HepG2 (cell line): ENCODE measurements around the gene OLR1. TPM values are rescaled to one million over a fixed set of nuclear protein-coding genes. Genes with fewer than 3 reads are reported as not detected.

ENCODE experiments used
- ATAC-seq: fragments of 200-7000 bp; cut with Tn5 transposase; 3 replicates; pipeline ENCODE4 v1.9.1; 2020; ENCODE audit warnings: mild to moderate bottlenecking, moderate library complexity
- BruUV-seq: library from RNA; stranded (reverse); fragments of 400-500 nt; replicated peaks from 2 replicates; lab custom pipeline; 2021; lab: Mats Ljungman, UMichigan
- CTCF ChIA-PET: fragments of 300-600 bp; formaldehyde crosslinking; extraction: SDS; loops from one replicate; lab custom pipeline; 2021; ENCODE audit warnings: low total read pairs, inconsistent platforms, low intra/inter-chr PET ratio; lab: Yijun Ruan, JAX
- POLR2A ChIA-PET: fragments of 350-600 bp; sonication (Branson Sonifier 250); formaldehyde crosslinking; loops from one replicate; lab custom pipeline; 2020; ENCODE audit warnings: antibody characterized with exemption, inconsistent platforms; lab: Yijun Ruan, JAX
- DNase-seq: peaks from one replicate; pipeline ENCODE4 v3.0.0-alpha.2; 2015; ENCODE audit warnings: low spot score
- FAIRE-seq: peaks from 3 replicates; lab custom pipeline; 2011; peaks lifted over from hg19 to GRCh38; lab: Jason Lieb, UNC
- H2AFZ ChIP-seq: one replicate; pipeline ENCODE4 v1.6.1; 2011; ENCODE audit warnings: low read length, inconsistent platforms
- H3K27ac ChIP-seq: fragments of 300-600 bp; 3 replicates; pipeline ENCODE4 v1.8.0; 2011; ENCODE audit warnings: mixed run types, mild to moderate bottlenecking, mixed read lengths, low read length, inconsistent platforms; ENCODE audit not compliant: insufficient read depth; ENCODE audit errors: extremely low read length
- H3K27me3 ChIP-seq, 2 experiments: fragments of 200-600 bp in 1 of 2; 2 replicates in 1 of 2; 3 replicates in 1 of 2; pipeline versions ENCODE4 v1.6.0 to v1.8.0; 2011; ENCODE audit warnings: low read length in 2 of 2, mild to moderate bottlenecking in 2 of 2, moderate library complexity in 2 of 2, inconsistent platforms in 1 of 2; ENCODE audit not compliant: insufficient read depth in 2 of 2, control insufficient read depth in 1 of 2
- H3K36me3 ChIP-seq, 2 experiments: fragments of 200-600 bp in 1 of 2; replicated peaks in 1 of 2; 2 replicates in 1 of 2; 3 replicates in 1 of 2; pipeline versions ENCODE4 v1.5.1 to v1.8.0; 2011; ENCODE audit warnings: low read length in 2 of 2, inconsistent platforms in 1 of 2; ENCODE audit not compliant: insufficient read depth in 2 of 2, control insufficient read depth in 1 of 2
- H3K4me1 ChIP-seq: 2 replicates; pipeline ENCODE4 v1.5.1; 2012; ENCODE audit warnings: low read length, inconsistent platforms; ENCODE audit not compliant: insufficient read depth
- H3K4me2 ChIP-seq: 2 replicates; pipeline ENCODE4 v1.6.0; 2011; ENCODE audit warnings: low read depth, low read length, inconsistent platforms
- H3K4me3 ChIP-seq, 3 experiments: fragments of 200-600 bp in 1 of 3; sonication (generic), shearing (Covaris generic) in 1 of 3; replicated peaks in 1 of 3; 2 replicates each; pipeline ENCODE4 v1.5.1; 2011 to 2016; ENCODE audit warnings: low read length in 3 of 3, inconsistent platforms in 2 of 3, low read depth in 2 of 3, mild to moderate bottlenecking in 2 of 3, control low read depth in 1 of 3, mixed read lengths in 1 of 3; ENCODE audit not compliant: insufficient read depth in 1 of 3
- H3K79me2 ChIP-seq: one replicate; pipeline ENCODE4 v1.6.1; 2011; ENCODE audit warnings: low read length, inconsistent platforms; ENCODE audit not compliant: insufficient read depth
- H3K9ac ChIP-seq: 2 replicates; pipeline ENCODE4 v1.6.0; 2011; ENCODE audit warnings: mild to moderate bottlenecking, low read depth, low read length, inconsistent platforms; ENCODE audit not compliant: insufficient read depth
- H3K9me3 ChIP-seq: 2 replicates; pipeline ENCODE4 v1.5.1; 2012; ENCODE audit warnings: mild to moderate bottlenecking, low read length
- H4K20me1 ChIP-seq: 2 replicates; pipeline ENCODE4 v1.6.0; 2011; ENCODE audit warnings: inconsistent platforms, mild to moderate bottlenecking, low read length, moderate library complexity; ENCODE audit not compliant: insufficient read depth
- AKNA ChIP-seq: sonication (generic); formaldehyde crosslinking; IDR thresholded peaks from 2 replicates; pipeline ENCODE4 v1.4.0; 2020; ENCODE audit warnings: missing genetic modification reagents, borderline replicate concordance
- ATF1 ChIP-seq: IDR thresholded peaks from 2 replicates; pipeline ENCODE4 v1.6.1; 2016; ENCODE audit warnings: mild to moderate bottlenecking, control low read depth
- GZF1 ChIP-seq: sonication (generic); formaldehyde crosslinking; IDR thresholded peaks from 2 replicates; pipeline ENCODE4 v1.5.1; 2020; ENCODE audit warnings: mild to moderate bottlenecking, missing genetic modification reagents
- KDM2A ChIP-seq: sonication (generic); formaldehyde crosslinking; IDR thresholded peaks from 2 replicates; pipeline ENCODE4 v1.4.0; 2020; ENCODE audit warnings: low read depth, missing genetic modification reagents, borderline replicate concordance
- KLF13 ChIP-seq: sonication (generic); formaldehyde crosslinking; IDR thresholded peaks from 2 replicates; pipeline ENCODE4 v1.4.0; 2020; ENCODE audit warnings: mild to moderate bottlenecking, missing genetic modification reagents
- SKIL ChIP-seq: sonication (generic); formaldehyde crosslinking; IDR thresholded peaks from 2 replicates; pipeline ENCODE4 v1.8.0; 2022; ENCODE audit warnings: missing genetic modification reagents, mild to moderate bottlenecking, moderate library complexity, borderline replicate concordance
- ZMAT5 ChIP-seq: sonication (generic); formaldehyde crosslinking; IDR thresholded peaks from 2 replicates; pipeline ENCODE4 v1.5.0; 2020; ENCODE audit warnings: mild to moderate bottlenecking, low read depth, missing genetic modification reagents, borderline replicate concordance
- ZNF563 ChIP-seq: sonication (generic); formaldehyde crosslinking; IDR thresholded peaks from 2 replicates; pipeline ENCODE4 v1.8.0; 2022; ENCODE audit warnings: mild to moderate bottlenecking, moderate library complexity, missing genetic modification reagents
- ZNF598 ChIP-seq: sonication (generic); formaldehyde crosslinking; IDR thresholded peaks from 2 replicates; pipeline ENCODE4 v1.5.1; 2020; ENCODE audit warnings: mild to moderate bottlenecking, missing genetic modification reagents, borderline replicate concordance
- ZNF792 ChIP-seq: IDR thresholded peaks from 2 replicates; pipeline ENCODE4 v1.6.1; 2016
- WGBS: methylation state at CpG from one replicate; pipeline ENCODE4 v1.1.6; 2017; ENCODE audit warnings: low lambda C conversion rate; 5-methylcytosine and 5-hydroxymethylcytosine counted together
- in situ Hi-C: cut with HindIII; loops from 2 replicates; pipeline ENCODE4 v1.10.0; 2017; ENCODE audit warnings: low pct_unique_long_range_greater_than_20kb; ENCODE audit not compliant: extremely low pct_ligation_motif_present
- intact Hi-C: fragments of 100-400 bp; cut with micrococcal nuclease; formaldehyde crosslinking; loops from one replicate; pipeline ENCODE4 v1.10.0; 2022; ENCODE audit not compliant: unreplicated experiment
- polyA plus RNA-seq, 8 experiments: library from polyadenylated mRNA; depleted of rRNA in 3 of 8; stranded (reverse) in 7 of 8; unstranded in 1 of 8; fragments of >200 nt; fragmentation: Illumina TruSeq in 4 of 8; extraction: Trizol in 4 of 8; gene quantifications; 2 replicates each; pipeline versions ENCODE4 v1.2.1 to v1.2.3, GENCODE V29; 2011 to 2016; ENCODE audit warnings: low read depth in 4 of 8, missing spikeins in 1 of 8, mixed read lengths in 1 of 8; ENCODE audit not compliant: insufficient read depth in 1 of 8
- total RNA-seq, 5 experiments: library from RNA; depleted of rRNA; stranded (reverse); fragments of >200 nt; fragmentation: Illumina TruSeq; extraction: Trizol; gene quantifications; 2 replicates each; pipeline ENCODE4 v1.2.3, GENCODE V29; 2016; ENCODE audit warnings: low read depth in 1 of 5

Gene OLR1
- total and polyA plus RNA-seq, 2 of the 13 experiments (the other 11 are each of a cell fraction or from before 2014, with no cell fraction given): not detected

GRCh38 chr12:10186299-10186698 is 14.4 kb upstream of the OLR1 start:
- Histone ChIP-seq H3K4me3 (no peak overlapping the region), H3K36me3 (no peaks in the 10 kb centered on the region), H3K9ac (no peak overlapping the region), H3K27ac (no peak overlapping the region), H3K27me3 (no peaks in the 10 kb centered on the region; a peak in 1 of 5 replicates), H3K4me2 (no peak overlapping the region), H3K79me2 (no peaks in the 10 kb centered on the region), H2AFZ (no peak overlapping the region), H4K20me1 (no peaks in the 10 kb centered on the region), H3K9me3 (no peaks in the 10 kb centered on the region), H3K4me1 (no peaks in the 10 kb centered on the region)
- in situ Hi-C loops (no loop called here), intact Hi-C loops (no loop called here)
- BruUV-seq: no TSS peak
- FAIRE-seq: no peak
- ChIA-PET CTCF (interaction anchor here (1.1 kb wide), 1 partner anchor 33 kb away, joined by 3 read pairs; no protein-coding TSS in a partner anchor), POLR2A (no interaction called here)
- WGBS: 52% methylated on average over 11 of the region's 11 CpGs
- no peak for ATAC-seq
- no peak for DNase-seq
- TF ChIP-seq ZNF563 (CRISPR knock-in tag) (no peak), ZNF598 (no peak), ZMAT5 (CRISPR knock-in tag) (no peak), GZF1 (CRISPR knock-in tag) (no peak), KLF13 (no peak), KDM2A (CRISPR knock-in tag) (no peak)

- Histone ChIP-seq H3K4me2 (no peak overlapping the region), H3K79me2 (no peaks in the 10 kb centered on the region), H2AFZ (no peak overlapping the region), H3K36me3 (no peaks in the 10 kb centered on the region), H3K27me3 (no peaks in the 10 kb centered on the region), H4K20me1 (no peaks in the 10 kb centered on the region), H3K4me3 (no peak overlapping the region), H3K27ac (no peak overlapping the region), H3K9me3 (no peaks in the 10 kb centered on the region), H3K4me1 (no peaks in the 10 kb centered on the region), H3K9ac (no peak overlapping the region)
- DNase-seq: no peak
- no peak for ATAC-seq
- FAIRE-seq: no peak
- POLR2A ChIA-PET: no interaction called here
- CTCF ChIA-PET: no interaction called here
- in situ Hi-C loops (no loop called here), intact Hi-C loops (no loop called here)
- BruUV-seq: no TSS peak
- TF ChIP-seq SKIL (CRISPR knock-in tag): no peak
- no peak for TF ChIP-seq AKNA (CRISPR knock-in tag)
- TF ChIP-seq ZNF792 (CRISPR knock-in tag): no peak
- no peak for TF ChIP-seq ATF1 (CRISPR knock-in tag)
- WGBS: 57% methylated on average over 7 of the region's 7 CpGs
Measured at GRCh38 chr12:10184261-10184843, 12.4 kb upstream of the OLR1 start.
